RWPE2 (cell line): ENCODE results near the gene GPX2.

ENCODE experiments used
- ATAC-seq: fragments of 200-7000 bp; cut with Tn5 transposase; 3 replicates; pipeline ENCODE4 v1.9.1; 2021; ENCODE audit warnings: low read depth
- DNase-seq: peaks from one replicate; pipeline ENCODE4 v3.0.0-alpha.2; 2020; ENCODE audit warnings: low spot score
- H3K27ac ChIP-seq: fragments of 450-650 bp; 2 replicates; pipeline ENCODE4 v1.5.1; 2017; ENCODE audit warnings: mild to moderate bottlenecking; ENCODE audit not compliant: poor library complexity, severe bottlenecking
- H3K27me3 ChIP-seq: fragments of 250-450 bp; sonication (Bioruptor Pico); 2 replicates; pipeline ENCODE4 v1.5.1; 2021; ENCODE audit warnings: mild to moderate bottlenecking, moderate library complexity; ENCODE audit not compliant: insufficient read depth, poor library complexity, severe bottlenecking
- H3K36me3 ChIP-seq: fragments of 250-450 bp; sonication (Bioruptor Pico); 2 replicates; pipeline ENCODE4 v1.5.1; 2020; ENCODE audit warnings: low read depth, mild to moderate bottlenecking, moderate library complexity
- H3K4me1 ChIP-seq: fragments of 250-450 bp; sonication (Bioruptor Pico); 2 replicates; pipeline ENCODE4 v1.5.1; 2021; ENCODE audit warnings: mild to moderate bottlenecking, moderate library complexity; ENCODE audit not compliant: insufficient read depth, poor library complexity, severe bottlenecking
- H3K4me3 ChIP-seq: fragments of 250-450 bp; sonication (Bioruptor Pico); 2 replicates; pipeline ENCODE4 v1.5.1; 2021; ENCODE audit warnings: mild to moderate bottlenecking, moderate library complexity; ENCODE audit not compliant: severe bottlenecking
- H3K9me3 ChIP-seq: fragments of 250-450 bp; sonication (Bioruptor Pico); 2 replicates; pipeline ENCODE4 v1.5.1; 2021; ENCODE audit warnings: mild to moderate bottlenecking, moderate library complexity; ENCODE audit not compliant: severe bottlenecking
- TF ChIP-seq, protein P1 (sequence below): fragments of 450-650 bp; IDR thresholded peaks from one replicate; pipeline ENCODE4 v1.5.1; 2017; ENCODE audit warnings: mild to moderate bottlenecking, moderate library complexity; ENCODE audit not compliant: poor library complexity, severe bottlenecking

GPX2 gene

DNA sequence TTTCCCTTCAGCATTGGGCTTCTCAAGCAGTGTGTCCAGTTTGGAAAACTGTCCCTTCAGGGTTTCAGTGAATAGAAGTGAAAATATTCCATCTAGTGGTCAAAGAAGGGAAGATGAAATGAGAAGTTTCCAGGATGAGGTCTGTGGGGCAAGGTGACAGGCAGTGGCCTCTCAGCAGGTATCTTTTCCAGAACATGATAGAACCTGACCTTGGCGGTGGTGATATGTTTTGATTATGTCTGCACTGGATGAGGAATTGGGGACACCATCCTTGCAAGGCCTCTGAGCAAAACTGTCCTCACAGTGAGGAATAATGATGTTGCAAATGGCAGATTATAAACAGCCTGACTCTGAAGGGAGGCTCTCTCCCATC, 4.7 kb downstream of the GPX2 start:
- 0 out of 3 replicates have a peak, but pooled peaks have one; percentile 41 for ATAC-seq
- Histone ChIP-seq H3K27me3 (no peaks in the 10 kb centered on the region), H3K36me3 (peaks cover 30% of the 10 kb centered on the region), H3K9me3 (no peaks in the 10 kb centered on the region), H3K4me1 (peaks cover 10% of the 10 kb centered on the region), H3K27ac (no peak overlapping the region), H3K4me3 (no peak overlapping the region)
- TF ChIP-seq, protein P1, sequence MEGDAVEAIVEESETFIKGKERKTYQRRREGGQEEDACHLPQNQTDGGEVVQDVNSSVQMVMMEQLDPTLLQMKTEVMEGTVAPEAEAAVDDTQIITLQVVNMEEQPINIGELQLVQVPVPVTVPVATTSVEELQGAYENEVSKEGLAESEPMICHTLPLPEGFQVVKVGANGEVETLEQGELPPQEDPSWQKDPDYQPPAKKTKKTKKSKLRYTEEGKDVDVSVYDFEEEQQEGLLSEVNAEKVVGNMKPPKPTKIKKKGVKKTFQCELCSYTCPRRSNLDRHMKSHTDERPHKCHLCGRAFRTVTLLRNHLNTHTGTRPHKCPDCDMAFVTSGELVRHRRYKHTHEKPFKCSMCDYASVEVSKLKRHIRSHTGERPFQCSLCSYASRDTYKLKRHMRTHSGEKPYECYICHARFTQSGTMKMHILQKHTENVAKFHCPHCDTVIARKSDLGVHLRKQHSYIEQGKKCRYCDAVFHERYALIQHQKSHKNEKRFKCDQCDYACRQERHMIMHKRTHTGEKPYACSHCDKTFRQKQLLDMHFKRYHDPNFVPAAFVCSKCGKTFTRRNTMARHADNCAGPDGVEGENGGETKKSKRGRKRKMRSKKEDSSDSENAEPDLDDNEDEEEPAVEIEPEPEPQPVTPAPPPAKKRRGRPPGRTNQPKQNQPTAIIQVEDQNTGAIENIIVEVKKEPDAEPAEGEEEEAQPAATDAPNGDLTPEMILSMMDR = peak; percentile 50
- no peak for DNase-seq

DNA sequence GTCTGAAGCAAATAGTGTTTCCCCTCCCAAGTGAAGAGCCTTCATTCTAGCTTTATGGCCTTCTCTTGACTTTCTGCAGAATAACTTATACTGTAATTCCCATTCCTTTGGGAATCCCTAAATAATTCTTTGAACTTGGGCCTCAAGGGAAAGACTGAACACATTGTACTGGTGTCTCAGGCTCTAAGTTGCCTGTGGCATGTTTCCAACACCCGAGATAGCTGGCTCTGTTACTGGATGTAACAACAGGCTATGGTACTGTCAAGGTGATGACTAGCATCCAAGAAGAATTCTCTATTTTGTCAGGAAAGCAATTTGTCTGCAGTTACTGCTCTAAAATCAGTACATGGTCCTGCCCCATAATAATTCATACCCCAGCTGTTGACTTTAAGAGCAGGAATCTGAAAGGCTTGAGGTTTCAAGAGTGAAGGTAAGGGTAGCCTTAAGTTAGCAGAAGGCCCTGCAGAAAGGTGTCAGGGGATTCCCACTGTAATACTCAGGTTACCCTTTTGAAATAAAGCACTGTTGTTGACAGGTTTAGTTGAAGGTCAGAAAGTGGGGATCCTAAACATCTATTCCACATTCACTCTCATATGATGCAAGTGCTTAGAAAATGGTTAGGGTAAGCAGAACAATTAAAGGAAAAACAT, 5.2 kb downstream of the GPX2 start:
- H3K4me3 ChIP-seq = no peak overlapping the region
- no peaks in the 10 kb centered on the region for H3K9me3 ChIP-seq
- peaks cover 36% of the 10 kb centered on the region for H3K36me3 ChIP-seq
- H3K27ac ChIP-seq = no peak overlapping the region
- DNase-seq = no peak
- ATAC-seq = no peak
- TF ChIP-seq, protein P1 = no peak
- H3K4me1 ChIP-seq = peaks cover 5% of the 10 kb centered on the region
- no peaks in the 10 kb centered on the region for H3K27me3 ChIP-seq

DNA sequence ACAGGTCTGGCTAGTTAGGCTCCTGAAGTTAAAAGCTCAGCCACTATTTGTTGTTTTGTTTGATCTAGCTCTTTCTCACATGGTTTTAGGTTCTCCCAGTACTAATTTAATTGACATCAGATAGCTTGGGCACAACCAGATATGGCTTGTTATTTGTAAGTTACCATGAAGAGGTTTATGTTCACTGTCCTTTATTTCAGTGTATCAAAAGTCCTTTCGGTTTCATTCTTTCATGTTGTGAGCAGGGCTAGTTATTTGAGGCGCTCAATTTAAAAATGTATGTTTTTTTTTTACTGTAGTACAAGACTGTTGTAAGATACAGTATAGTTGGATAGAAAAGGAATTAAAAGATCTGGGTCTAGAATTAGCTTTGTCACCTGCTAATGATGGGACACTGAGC, 7.0 kb downstream of the GPX2 start:
- no peak overlapping the region for H3K4me3 ChIP-seq
- peaks cover 47% of the 10 kb centered on the region for H3K36me3 ChIP-seq
- H3K27me3 ChIP-seq = no peaks in the 10 kb centered on the region
- ATAC-seq (no peak), DNase-seq (no peak)
- no peaks in the 10 kb centered on the region for H3K9me3 ChIP-seq
- no peak overlapping the region for H3K27ac ChIP-seq
- TF ChIP-seq, protein P1 = no peak
- no peaks in the 10 kb centered on the region for H3K4me1 ChIP-seq

DNA sequence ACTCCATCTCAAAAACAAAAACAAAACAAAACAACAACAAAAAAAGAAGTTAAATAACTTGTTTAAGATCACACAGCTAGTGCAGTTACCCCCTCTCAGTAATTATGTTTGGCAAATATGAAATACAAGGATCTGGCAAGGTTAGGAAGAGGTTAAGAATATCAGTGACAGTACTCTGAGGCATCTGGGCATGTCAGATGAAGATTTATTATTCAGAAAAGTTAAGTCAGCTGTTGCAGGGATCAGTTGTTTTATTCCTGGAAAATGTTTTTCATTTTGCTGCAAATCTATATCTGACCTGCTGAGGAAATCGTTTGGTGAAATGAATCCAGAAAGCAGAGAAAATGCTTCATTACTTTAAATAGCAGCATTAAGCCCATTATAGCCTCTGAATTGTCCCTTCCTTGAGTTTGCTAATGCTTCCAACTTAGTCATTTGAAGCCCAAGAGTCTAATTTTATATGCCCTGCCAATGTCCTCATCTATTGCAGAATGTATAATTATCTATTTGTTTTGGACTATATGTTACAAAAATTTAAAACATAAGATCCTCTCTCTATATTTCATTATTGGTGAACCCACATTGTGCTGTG, 8.1 kb downstream of the GPX2 start:
- H3K27me3 ChIP-seq = no peaks in the 10 kb centered on the region
- no peaks in the 10 kb centered on the region for H3K9me3 ChIP-seq
- H3K4me3 ChIP-seq = no peak overlapping the region
- H3K4me1 ChIP-seq = no peaks in the 10 kb centered on the region
- DNase-seq (no peak), ATAC-seq (no peak)
- H3K27ac ChIP-seq = no peak overlapping the region
- TF ChIP-seq, protein P1 = no peak
- peaks cover 56% of the 10 kb centered on the region for H3K36me3 ChIP-seq

DNA sequence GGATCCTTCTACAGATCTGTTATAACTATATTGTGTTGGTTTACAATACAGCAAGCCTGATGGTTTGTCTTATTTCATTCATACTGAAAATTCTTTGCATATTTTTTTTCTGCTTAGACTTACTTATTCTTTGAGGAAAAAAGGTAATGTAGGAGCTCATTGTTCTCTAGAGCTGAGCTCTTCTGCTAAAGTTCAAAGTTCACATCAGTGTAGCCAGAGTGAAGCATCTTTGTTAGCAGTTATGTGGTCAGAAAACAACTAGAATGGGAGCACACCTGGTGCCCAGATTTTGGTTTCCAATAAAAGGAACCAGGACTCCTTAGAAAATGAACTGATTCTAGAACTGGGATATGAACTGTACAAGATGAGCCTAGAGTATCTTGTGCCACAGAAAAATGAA, 10.3 kb downstream of the GPX2 start:
- no peaks in the 10 kb centered on the region for H3K27me3 ChIP-seq
- H3K36me3 ChIP-seq = peaks cover 76% of the 10 kb centered on the region
- H3K9me3 ChIP-seq = no peaks in the 10 kb centered on the region
- no peak overlapping the region for H3K4me3 ChIP-seq
- H3K27ac ChIP-seq = no peak overlapping the region
- ATAC-seq (no peak), DNase-seq (no peak)
- H3K4me1 ChIP-seq = no peaks in the 10 kb centered on the region
- TF ChIP-seq, protein P1 = no peak
